ENCODE data around the gene HBP1. TPM values are rescaled to one million over a fixed set of nuclear protein-coding genes. Genes with fewer than 3 reads are reported as not detected.

HBP1 gene
- total and polyA plus RNA-seq, 2 of the 13 experiments (the other 11 are each of a cell fraction or from before 2014, with no cell fraction given) = 22.9 to 44.1 TPM

- TF ChIP-seq KLF16 (CRISPR knock-in tag; IDR thresholded peaks at IDR 0.05) (peak in 1 of 2 experiments; percentile 40; a peak in 1 of 4 replicates), SALL1 (CRISPR knock-in tag; IDR thresholded peaks at IDR 0.05) (peak; percentile 58; the same call in 1 of the 2 replicates), ZNF691 (CRISPR knock-in tag; IDR thresholded peaks at IDR 0.05; ENCODE audit: borderline replicate concordance, low read depth) (no peak), HOXA3 (CRISPR knock-in tag; IDR thresholded peaks at IDR 0.05) (peak; percentile 26), CSRNP1 (CRISPR knock-in tag; IDR thresholded peaks at IDR 0.05) (peak; percentile 28; the same call in 1 of the 2 replicates), ZNF891 (CRISPR knock-in tag; IDR thresholded peaks at IDR 0.05) (peak; percentile 82), ZBTB21 (CRISPR knock-in tag; IDR thresholded peaks at IDR 0.05) (no peak), ZBTB10 (CRISPR knock-in tag; IDR thresholded peaks at IDR 0.05; ENCODE audit: borderline replicate concordance) (0 out of 2 replicates have a peak, but pooled peaks have one; percentile 7), NCOA2 (CRISPR knock-in tag; IDR thresholded peaks at IDR 0.05) (no peak; the same call in 1 of the 2 replicates), ZBTB42 (CRISPR knock-in tag; IDR thresholded peaks at IDR 0.05) (no peak), HNF1B (CRISPR knock-in tag; IDR thresholded peaks at IDR 0.05) (peak; percentile 41), DRAP1 (CRISPR knock-in tag; IDR thresholded peaks at IDR 0.05) (peak; percentile 63), SAP130 (CRISPR knock-in tag; IDR thresholded peaks at IDR 0.05; ENCODE audit: low read depth) (peak; percentile 98), ZNF234 (CRISPR knock-in tag; conservative IDR thresholded peaks at IDR 0.05) (no peak), FOXC1 (CRISPR knock-in tag; IDR thresholded peaks at IDR 0.05; ENCODE audit: borderline replicate concordance) (peak; percentile 60; the same call in 1 of the 2 replicates)
Observed at GRCh38 chr7:107168233-107169119, at the start of gene HBP1 (continued).

Data from HepG2 (cell line).